OCI-M2 (cell line): ENCODE data around the gene ACP3.

Experiments
- DNase-seq: peaks from one replicate; lab custom pipeline; 2025; ENCODE audit not compliant: unreplicated experiment; lab: John Stamatoyannopoulos, UW

ACP3 gene

DNA sequence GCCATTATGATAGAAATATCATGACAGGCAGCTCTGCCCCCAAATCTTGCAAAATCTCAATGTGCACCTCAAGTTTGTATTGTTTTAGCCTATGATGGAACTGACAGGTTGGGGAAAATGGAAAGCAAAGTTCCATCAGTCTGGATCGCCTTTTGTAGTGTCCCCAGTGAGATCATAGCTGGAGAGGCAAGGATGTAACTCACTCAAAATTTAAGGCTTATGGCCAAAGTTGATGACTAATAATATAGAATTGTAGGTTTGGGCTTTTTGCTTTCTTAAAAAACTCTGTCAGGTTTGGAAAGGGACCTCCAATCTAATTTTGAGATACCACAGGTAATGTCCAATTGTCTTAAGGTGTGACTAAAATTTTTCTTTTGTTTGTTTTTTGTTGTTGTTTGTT is 1.4 kb upstream of the ACP3 start:
- no peak for DNase-seq

DNA sequence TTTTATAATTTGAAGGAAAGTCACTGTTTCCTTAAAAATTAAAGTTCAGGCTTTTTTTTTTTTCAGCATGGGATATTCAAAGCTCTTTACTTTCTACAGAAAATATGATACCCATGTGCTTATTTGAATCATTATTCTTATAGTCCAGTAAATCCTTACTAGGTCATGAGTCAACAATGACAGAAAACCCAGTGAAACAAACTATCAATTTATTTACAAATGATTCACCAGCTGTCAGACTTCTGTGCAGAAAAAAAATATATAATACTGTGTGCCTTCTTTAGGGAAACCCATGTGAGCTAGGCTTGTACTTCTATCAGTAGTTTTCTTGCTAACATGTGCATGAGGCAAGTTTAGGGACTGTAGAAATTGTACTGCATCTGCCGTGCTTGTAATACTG is 1.2 kb downstream of the ACP3 start:
- DNase-seq, result no peak

DNA sequence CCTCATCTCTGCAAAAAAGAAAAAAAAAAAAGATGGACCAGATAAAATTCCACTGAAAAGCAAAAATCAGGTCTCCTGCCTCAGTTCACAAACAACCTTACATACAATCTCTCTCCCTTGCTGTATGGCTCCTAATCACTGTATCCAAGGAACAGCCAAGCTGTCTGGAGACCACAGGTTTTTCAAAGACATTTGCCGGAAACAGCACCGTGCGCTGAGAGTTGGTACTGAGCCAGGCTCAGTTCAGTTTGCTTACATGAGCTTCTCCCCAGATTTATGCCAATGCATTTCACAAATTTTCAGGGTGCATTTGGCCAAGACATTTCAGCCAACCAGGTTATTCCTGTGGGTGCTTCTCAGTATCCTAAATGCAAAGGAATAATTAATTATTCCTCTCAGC is 4.1 kb downstream of the ACP3 start:
- DNase-seq, result no peak

DNA sequence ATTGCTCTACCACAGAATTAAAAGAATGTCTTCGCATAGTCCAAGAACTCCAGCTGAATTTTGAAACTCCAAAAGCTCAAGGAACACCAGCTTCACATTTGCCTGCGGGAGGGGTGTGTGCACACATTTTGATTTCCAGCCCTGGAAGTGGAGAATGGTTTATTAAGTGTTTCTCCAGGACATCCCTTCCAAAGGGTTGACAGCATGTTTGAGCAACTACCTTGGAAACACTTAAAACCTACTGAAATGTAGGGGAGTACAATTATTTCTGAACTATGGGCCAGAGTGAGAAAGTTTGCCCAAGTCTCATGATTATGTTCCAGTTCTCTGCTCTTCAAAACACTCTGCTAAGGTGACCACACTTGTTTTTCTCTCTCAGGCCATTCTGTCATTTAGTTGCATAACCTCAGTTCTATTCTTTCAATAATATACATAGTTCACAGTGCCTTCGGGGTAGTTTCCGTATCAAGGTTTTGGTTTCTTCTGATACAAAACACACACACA is 7.9 kb downstream of the ACP3 start:
- DNase-seq, result no peak

DNA sequence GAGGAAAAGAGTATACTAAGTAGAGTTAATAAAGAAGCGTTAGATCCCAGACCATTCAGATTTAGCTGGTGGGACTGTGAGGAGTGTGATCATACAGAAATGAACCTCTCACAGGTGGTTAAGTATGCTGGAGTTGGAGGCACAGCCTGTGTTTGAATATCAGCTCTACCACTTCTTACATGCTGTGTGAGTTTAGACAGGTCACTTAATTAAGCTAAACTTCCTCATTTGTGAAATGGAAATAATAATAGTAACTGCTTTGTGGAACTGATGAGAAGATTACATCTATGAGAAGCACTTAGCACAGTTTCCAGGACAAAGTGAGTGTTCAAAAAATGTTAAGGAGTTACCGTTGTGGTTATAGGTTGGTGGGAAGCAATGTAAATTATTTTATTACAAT is 8.4 kb downstream of the ACP3 start:
- DNase-seq, result no peak

DNA sequence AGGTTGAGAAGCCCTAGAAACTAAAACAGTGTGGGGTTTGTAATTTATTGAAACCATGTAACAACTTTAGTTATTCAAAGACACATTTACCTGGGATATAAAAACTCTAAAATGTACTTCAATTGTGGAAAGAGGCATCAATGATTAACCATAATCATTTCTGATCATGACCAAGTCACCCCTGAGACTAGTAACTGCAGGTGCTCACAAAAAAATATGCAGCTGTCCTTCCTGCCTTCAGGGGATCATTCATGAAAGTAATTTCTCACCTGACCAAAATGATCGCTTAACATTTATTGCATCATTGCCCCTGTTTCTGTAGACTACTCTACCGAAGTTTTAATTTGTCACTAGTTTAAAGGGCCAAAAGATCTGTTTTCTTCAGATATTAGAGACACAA is 9.0 kb downstream of the ACP3 start:
- no peak for DNase-seq

DNA sequence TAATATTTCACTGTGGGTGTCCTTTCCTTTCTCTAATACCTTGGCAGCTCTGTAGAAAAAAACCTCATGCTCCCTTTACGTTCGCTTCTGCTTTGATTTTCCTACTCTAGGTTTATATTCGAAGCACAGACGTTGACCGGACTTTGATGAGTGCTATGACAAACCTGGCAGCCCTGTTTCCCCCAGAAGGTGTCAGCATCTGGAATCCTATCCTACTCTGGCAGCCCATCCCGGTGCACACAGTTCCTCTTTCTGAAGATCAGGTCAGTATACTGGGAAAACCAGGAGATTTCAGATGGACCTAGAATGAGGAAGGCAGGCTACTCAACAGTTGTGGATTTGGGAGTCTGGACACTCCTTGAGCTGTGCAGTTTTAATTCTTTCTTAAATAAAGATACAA is 14.9 kb downstream of the ACP3 start:
- no peak for DNase-seq

DNA sequence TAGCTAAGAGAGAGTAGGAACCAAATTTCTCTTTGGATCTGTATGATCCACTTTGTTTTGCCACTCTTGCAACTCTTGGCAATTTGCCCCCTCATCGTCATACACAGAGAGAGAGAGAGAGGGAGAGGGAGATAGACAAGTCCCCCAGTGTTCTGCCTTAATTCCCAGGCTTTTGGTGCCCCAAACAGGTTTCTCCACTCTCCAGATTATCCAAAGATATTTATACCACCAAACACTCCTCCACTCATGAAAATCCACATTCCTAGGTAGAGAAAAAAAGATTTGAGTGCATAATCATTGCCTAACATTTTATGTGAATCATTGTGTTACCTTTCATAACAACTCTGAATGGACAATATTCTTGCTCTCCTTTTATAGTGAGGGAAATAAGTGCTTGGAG is 15.3 kb downstream of the ACP3 start:
- no peak for DNase-seq

DNA sequence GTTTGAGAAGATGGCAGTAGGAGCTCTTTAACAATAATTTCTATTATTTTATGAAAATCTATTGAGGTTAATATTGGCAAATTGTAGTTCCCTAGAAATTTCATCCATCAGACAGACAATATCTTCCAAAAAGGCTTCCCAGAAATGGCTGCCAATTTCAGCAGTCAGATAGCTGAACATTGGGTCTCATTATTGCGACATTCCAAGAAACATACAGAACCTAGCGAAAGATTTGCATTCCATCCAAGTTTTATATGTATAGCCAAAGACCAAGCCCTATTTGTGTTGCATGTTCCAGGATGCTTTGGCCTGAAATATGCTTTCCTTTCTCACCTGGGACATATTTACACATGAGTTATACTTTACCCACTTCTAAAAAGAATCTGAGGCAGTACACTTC is 24.5 kb downstream of the ACP3 start:
- no peak for DNase-seq

DNA sequence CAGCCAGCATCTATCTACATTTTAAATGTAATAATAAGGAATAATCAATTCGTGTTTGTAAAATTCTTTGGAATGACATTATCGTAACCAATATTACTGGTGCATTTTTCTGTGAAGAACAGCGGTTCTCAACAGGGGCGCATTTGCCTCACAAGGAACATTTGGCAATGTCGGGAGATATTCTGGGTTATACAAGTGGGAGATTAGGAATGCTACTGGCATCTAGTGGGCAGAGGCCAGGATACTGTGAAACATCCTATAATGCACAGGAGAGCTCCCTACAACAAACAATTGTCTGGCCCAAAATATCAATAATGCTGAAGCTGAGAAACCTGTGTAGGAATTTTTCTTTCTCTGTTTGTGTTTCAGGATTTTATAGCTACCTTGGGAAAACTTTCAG is 25.0 kb downstream of the ACP3 start:
- no peak for DNase-seq

DNA sequence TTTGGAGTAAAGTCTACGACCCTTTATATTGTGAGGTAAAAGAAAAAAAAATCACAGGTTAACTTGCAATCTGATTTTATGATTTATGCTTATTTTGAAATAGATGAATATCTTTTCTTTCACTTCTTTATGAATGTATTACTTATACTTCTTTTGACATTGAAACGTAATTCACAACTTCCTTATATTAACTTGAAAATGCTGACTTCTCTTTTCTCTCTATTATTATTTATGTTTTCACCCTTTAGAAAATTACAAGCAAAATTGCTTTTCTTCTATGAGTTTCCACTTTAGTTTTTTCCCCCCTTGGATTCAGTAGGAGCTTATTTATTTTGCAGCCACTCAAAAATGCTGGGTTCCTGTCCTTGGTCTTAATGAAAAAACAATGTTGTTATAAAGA is 25.4 kb downstream of the ACP3 start:
- no peak for DNase-seq

DNA sequence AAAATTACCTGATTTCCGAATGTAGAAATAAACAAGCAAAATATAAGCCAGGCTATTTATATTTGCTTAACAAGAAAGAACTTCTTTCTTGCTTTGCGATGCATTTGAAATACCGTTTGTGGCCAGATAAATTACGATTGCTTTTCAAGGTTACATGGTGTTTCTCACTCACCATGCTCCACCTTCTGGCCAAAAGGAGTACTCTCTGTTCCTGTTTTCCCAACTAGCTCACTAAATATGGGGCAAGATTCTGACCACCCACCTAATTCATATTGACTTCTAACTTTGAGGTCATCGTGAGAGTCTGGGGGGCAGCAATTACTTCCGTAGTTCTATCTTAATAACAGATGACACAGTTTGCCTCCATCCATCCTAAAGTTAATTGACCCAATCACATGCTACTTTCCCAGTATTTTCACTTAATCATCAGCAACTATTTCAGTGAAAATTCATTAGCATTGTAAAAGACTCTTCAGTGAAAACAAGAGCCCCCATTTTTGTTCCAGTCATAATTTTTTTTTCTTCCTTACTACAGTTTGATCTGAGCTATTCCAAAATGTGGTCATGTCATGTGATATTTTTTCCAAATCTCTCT is 25.9 kb downstream of the ACP3 start:
- no peak for DNase-seq

DNA sequence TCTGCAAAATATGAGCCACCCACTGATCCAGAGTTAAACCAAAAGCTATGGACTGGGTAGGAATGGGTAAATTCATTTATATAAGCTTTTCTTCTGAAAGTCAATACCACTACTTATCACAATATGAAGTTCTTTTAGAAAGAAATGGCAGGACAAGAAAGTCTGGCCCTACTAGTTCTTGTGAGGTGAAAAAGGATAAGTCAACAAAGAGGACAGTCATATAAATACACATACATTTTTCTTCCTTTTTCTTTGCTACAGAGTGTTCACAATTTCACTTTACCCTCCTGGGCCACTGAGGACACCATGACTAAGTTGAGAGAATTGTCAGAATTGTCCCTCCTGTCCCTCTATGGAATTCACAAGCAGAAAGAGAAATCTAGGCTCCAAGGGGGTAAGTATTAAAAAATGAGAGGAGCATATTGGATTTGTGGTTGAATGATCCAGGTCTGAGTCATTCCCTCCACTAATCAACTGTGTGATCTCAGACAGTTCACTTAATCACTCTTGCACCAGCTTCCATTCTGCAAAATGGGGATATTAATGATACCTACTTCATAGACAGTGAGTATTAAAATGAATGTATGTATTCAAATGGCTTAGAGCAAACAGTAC is 27.6 kb downstream of the ACP3 start:
- no peak for DNase-seq

DNA sequence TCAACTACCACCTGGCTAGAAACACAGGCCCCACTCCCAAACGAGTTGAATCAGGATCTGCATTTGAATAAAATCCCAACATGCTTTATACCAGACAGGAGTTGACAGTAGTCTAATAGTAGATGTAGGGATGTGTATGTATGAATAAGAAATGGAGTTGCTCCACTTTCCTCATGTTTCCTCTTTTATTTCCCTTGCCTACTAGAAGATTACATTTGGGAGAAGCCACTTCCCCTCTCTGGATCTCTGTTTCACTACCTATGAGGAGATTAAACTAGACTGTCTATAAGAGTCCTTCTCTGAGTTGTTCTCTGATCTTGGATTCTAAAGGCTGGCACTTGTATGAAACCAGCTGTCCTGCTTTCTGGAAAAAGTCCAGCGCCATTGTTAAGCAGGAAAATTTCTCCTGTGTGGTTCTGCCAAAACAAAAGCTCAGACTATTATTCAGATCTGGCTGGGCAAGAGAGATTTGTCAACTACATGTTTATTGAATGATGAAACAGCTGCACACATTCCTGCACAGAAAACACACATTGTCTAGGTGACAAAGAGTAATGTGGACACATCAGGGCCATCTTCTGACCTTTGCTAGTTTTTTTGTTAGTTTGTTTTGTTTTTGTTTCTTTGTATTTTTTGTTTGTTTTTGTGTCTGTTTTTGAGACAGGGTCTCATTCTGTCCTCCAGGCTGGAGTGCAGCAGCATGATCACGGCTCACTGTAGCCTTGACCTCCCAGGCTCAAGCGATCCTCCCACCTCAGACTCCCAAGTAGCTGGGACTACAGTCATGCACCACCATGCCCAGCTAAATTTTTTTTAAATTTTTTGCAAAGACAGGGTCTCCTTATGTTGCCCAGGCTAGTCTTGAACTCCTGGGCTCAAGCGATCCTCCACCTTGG is 29.9 kb downstream of the ACP3 start:
- DNase-seq, result no peak

DNA sequence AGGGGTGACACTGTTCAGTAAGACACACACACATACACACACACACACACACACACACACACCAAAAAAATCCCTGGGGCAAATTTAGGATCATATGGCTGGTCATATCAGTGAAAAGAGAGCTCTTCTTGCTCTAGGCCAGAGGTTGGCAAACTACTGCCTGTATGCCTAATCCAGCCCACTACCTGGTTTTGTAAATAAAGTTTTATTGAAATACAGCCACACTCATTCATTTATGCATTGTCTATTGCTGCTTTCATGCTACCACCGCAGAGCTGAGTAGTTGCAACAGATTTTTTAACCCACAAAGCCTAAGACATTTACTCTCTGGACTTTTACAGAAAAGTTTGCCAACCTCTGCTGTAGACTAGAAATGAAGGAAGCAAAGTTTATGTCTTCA is 30.6 kb downstream of the ACP3 start:
- DNase-seq, result no peak

DNA sequence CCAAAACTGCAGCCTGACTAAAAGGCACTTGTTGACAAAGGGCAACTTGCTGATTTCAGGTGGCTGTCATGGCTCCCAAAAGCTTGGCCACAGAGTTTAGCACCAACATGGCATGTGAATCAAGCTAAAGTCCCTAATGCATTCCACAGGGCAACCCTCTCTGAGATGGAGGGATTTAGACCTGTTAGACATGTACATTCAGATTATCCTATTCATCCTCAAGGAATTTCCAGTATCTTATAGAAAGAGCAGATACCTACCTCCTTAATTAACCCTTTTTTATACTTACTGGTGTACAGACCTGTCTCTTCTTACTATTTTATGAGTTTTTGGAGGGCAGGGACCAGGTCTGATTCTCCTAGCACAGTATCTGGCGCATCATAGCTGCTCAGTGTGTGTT is 31.3 kb downstream of the ACP3 start:
- DNase-seq, result no peak

DNA sequence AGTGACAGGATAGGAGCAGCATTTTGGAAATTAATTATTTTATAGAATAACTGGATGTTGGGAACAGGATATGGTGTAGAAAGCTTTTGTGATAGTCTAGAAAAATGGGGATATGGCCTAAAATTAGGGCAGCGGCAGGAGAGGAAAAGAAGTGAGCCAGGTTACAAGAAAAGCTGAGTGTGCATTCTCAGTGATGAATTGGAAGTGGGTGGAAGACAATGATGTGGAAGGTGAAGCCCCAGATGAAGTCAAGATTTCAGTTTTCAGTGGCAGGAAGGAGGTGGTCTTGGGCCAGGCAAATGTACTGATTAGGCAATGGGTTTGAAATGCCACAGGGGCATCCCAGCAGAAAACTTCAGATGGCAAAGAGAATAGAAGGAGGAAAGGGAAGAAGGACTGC is 33.6 kb downstream of the ACP3 start:
- DNase-seq, result no peak

DNA sequence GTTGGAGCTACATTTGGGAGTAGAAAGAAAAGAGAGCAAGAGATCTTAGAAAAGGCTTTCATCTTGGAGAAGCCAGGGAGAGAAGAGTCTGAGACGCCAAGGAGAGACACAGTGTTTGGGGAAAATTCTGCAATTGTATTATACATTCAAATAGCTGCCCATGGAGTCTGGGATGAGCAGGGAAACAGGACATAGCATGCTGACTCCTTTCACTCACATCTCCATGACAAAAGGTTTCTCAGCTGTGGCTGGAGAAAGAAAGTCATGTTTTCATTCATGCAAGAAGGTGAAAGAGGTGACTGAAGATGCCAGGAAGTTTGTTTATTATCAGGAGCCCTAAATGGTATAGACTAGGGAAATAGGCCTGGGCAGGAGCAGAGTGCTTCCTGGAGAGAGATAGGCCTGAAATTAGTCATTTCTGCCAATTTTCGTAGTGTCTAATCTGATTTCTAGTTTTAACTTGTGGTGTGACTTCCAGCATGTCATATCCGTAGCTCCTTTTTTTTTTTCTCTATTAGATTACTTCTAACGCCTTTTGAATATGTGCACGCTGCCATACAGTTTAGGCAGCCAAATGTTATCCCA is 34.1 kb downstream of the ACP3 start:
- DNase-seq, result no peak

DNA sequence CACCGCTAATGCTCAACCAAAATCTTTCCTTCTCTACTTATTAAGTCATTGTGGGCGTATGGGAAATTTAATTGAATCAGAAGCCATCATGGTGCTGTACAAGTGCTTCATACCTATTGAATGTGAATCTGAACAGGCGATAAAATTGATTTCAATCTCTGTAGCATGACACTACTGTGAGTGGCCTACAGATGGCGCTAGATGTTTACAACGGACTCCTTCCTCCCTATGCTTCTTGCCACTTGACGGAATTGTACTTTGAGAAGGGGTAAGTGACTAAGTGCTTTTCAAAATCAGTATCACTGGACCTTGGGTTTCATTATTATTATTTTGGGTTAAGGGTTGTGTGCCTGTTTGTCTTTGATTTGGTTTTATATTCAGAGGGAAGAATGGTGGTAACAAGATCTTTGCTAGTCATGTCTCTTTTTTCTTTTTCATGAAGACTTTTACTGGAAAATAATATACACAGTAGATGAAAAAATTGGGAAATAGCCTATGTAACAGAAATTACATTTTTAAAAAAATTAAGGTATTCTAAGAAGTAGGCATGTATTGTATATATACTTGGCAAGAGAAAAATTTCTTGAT is 35.4 kb downstream of the ACP3 start:
- peak; percentile 7 for DNase-seq

DNA sequence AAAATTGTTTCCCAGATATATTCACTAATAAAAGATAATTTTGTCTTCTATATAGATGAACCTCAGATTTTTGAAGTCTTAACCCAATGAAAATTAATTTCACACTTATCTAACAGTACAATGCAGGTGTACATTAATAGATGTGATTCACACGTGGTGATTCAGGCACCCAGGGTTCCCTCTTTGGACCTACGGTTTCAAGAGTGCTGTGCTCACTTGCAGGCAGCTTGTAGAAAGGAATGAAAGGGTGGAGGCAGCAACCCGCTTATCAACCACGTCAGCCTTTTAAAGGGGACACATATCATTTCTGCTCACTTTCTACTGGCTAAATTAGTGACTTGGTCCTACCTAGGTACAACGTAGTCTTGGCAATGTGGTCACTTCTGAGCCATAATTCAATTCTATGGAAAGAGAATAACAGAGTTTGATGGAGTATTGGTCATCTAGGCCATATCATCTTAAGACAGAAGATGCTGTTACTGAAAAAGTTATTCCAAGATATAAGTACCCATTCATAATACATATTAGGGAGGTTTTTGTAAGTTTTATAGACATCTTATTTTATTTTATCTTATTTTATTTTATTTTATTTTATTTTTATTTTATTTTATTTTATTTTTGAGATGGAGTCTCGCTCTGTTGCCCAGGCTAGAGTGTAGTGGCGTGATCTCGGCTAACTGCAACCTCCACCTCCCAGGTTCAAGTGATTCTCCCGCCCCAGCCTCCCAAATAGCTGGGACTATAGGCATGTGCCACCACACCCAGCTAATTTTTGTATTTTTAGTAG is 37.9 kb downstream of the ACP3 start:
- no peak for DNase-seq

DNA sequence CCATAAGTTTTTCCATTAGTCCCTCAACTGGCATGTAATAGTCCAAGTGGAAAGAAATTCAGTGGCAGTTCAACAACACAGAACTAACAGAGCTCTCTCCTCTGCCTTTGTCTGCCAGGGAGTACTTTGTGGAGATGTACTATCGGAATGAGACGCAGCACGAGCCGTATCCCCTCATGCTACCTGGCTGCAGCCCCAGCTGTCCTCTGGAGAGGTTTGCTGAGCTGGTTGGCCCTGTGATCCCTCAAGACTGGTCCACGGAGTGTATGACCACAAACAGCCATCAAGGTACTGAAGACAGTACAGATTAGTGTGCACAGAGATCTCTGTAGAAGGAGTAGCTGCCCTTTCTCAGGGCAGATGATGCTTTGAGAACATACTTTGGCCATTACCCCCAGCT is 39.4 kb downstream of the ACP3 start:
- no peak for DNase-seq
